ENCODE data around the gene PVALEF. TPM values are rescaled to one million over a fixed set of nuclear protein-coding genes. Genes with fewer than 3 reads are reported as not detected.

Gene PVALEF
- total and polyA plus RNA-seq, 2 donors (not counting 1 experiment from before 2014, with no cell fraction given), result not detected

- H3K27me3 ChIP-seq (ENCODE audit: control insufficient read depth, insufficient read depth, low read length), result no peaks in the 10 kb centered on the region
- no peak overlapping the region for H3K4me3 ChIP-seq (replicated peaks in 1 of 4; ENCODE audit: control extremely low read depth in 1 of 4, insufficient read depth in 1 of 4, low read depth in 3 of 4, low read length in 4 of 4)
- H3K4me1 ChIP-seq (ENCODE audit: control insufficient read depth, extremely low read depth, insufficient read depth, low read length), result no peaks in the 10 kb centered on the region
- no peak for DNase-seq (ENCODE audit: low read depth in 2 of 2)
- H3K9me3 ChIP-seq (ENCODE audit: control insufficient read depth, insufficient read depth, low read depth, low read length), result no peaks in the 10 kb centered on the region
- no peaks in the 10 kb centered on the region for H3K79me2 ChIP-seq (ENCODE audit: control insufficient read depth, insufficient read depth, low read length)
- no peak overlapping the region for H3K27ac ChIP-seq (ENCODE audit: insufficient read depth, low read length)
- no peaks in the 10 kb centered on the region for H4K20me1 ChIP-seq (ENCODE audit: control insufficient read depth, extremely low read depth, insufficient read depth, low read length)
- no peak overlapping the region for H3K4me2 ChIP-seq (ENCODE audit: extremely low read depth, insufficient read depth, low read length)
- peaks cover 3% of the 10 kb centered on the region for H3K36me3 ChIP-seq (ENCODE audit: control insufficient read depth, insufficient read depth, low read length)
- no peak overlapping the region for H2AFZ ChIP-seq (ENCODE audit: low read length)
- TF ChIP-seq CTCF (conservative IDR thresholded peaks at IDR 0.05 in 1 of 2, IDR thresholded peaks at IDR 0.05 in 1 of 2; ENCODE audit: low read depth in 1 of 2, low read length in 2 of 2), result no peak
- TF ChIP-seq EZH2 (IDR thresholded peaks at IDR 0.05; ENCODE audit: low read length, missing control alignments), result no peak
- H3K9ac ChIP-seq (ENCODE audit: insufficient read depth, low read length), result no peak overlapping the region
These were observed 37.8 kb downstream of the PVALEF start for GRCh38 chr17:81203136-81203535.

- Histone ChIP-seq H3K9ac (ENCODE audit: insufficient read depth, low read length) (no peak overlapping the region), H3K27me3 (ENCODE audit: control insufficient read depth, insufficient read depth, low read length) (no peaks in the 10 kb centered on the region), H2AFZ (ENCODE audit: low read length) (no peak overlapping the region), H3K27ac (ENCODE audit: insufficient read depth, low read length) (no peak overlapping the region), H3K4me2 (ENCODE audit: extremely low read depth, insufficient read depth, low read length) (no peak overlapping the region), H3K9me3 (ENCODE audit: control insufficient read depth, insufficient read depth, low read depth, low read length) (no peaks in the 10 kb centered on the region), H4K20me1 (ENCODE audit: control insufficient read depth, extremely low read depth, insufficient read depth, low read length) (no peaks in the 10 kb centered on the region), H3K4me1 (ENCODE audit: control insufficient read depth, extremely low read depth, insufficient read depth, low read length) (no peaks in the 10 kb centered on the region), H3K36me3 (ENCODE audit: control insufficient read depth, insufficient read depth, low read length) (peaks cover 3% of the 10 kb centered on the region), H3K4me3 (replicated peaks in 1 of 4; ENCODE audit: control extremely low read depth in 1 of 4, insufficient read depth in 1 of 4, low read depth in 3 of 4, low read length in 4 of 4) (no peak overlapping the region), H3K79me2 (ENCODE audit: control insufficient read depth, insufficient read depth, low read length) (no peaks in the 10 kb centered on the region)
- DNase-seq (ENCODE audit: low read depth in 2 of 2), result no peak
- TF ChIP-seq EZH2 (IDR thresholded peaks at IDR 0.05; ENCODE audit: low read length, missing control alignments), result no peak
- no peak for TF ChIP-seq CTCF (conservative IDR thresholded peaks at IDR 0.05 in 1 of 2, IDR thresholded peaks at IDR 0.05 in 1 of 2; ENCODE audit: low read depth in 1 of 2, low read length in 2 of 2)
These were observed 39.3 kb downstream of the PVALEF start for GRCh38 chr17:81204578-81204977.

DNA sequence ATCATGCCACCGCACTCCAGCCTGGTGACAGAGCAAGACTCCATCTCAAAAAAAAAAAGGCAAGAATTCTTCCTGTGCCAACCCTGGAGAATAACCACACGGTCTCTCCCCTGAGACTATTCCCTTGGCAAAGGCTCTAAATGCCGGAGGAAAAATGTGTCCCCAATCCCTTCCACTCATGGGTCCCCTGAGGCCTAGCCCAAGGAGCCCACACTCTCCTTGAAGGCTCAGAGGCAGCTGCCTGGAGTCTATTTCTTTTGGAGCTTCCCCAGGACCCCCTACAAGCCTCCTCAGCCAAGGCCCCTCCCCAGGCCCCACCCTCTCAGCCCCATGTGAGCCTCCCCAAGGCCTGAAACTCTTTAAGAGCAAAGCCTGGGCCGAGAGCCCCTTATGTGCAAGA is 40.9 kb downstream of the PVALEF start:
- TF ChIP-seq CTCF (conservative IDR thresholded peaks at IDR 0.05 in 1 of 2, IDR thresholded peaks at IDR 0.05 in 1 of 2; ENCODE audit: low read depth in 1 of 2, low read length in 2 of 2) (no peak), EZH2 (IDR thresholded peaks at IDR 0.05; ENCODE audit: low read length, missing control alignments) (no peak)
- Histone ChIP-seq H3K79me2 (ENCODE audit: control insufficient read depth, insufficient read depth, low read length) (no peaks in the 10 kb centered on the region), H3K9ac (ENCODE audit: insufficient read depth, low read length) (no peak overlapping the region), H3K27me3 (ENCODE audit: control insufficient read depth, insufficient read depth, low read length) (no peaks in the 10 kb centered on the region), H3K4me2 (ENCODE audit: extremely low read depth, insufficient read depth, low read length) (no peak overlapping the region), H3K4me3 (replicated peaks in 1 of 4; ENCODE audit: control extremely low read depth in 1 of 4, insufficient read depth in 1 of 4, low read depth in 3 of 4, low read length in 4 of 4) (no peak overlapping the region), H3K4me1 (ENCODE audit: control insufficient read depth, extremely low read depth, insufficient read depth, low read length) (no peaks in the 10 kb centered on the region), H4K20me1 (ENCODE audit: control insufficient read depth, extremely low read depth, insufficient read depth, low read length) (no peaks in the 10 kb centered on the region), H3K27ac (ENCODE audit: insufficient read depth, low read length) (no peak overlapping the region), H2AFZ (ENCODE audit: low read length) (no peak overlapping the region), H3K36me3 (ENCODE audit: control insufficient read depth, insufficient read depth, low read length) (peaks cover 3% of the 10 kb centered on the region), H3K9me3 (ENCODE audit: control insufficient read depth, insufficient read depth, low read depth, low read length) (no peaks in the 10 kb centered on the region)
- DNase-seq (ENCODE audit: low read depth in 2 of 2), result no peak
